ENCODE measurements around the gene SLC35A1. TPM values are rescaled to one million over a fixed set of nuclear protein-coding genes. Genes with fewer than 3 reads are reported as not detected.

SLC35A1 gene
- total and polyA plus RNA-seq, 2 donors (not counting 1 experiment from before 2014, with no cell fraction given) = 9.1 to 15.6 TPM

DNA sequence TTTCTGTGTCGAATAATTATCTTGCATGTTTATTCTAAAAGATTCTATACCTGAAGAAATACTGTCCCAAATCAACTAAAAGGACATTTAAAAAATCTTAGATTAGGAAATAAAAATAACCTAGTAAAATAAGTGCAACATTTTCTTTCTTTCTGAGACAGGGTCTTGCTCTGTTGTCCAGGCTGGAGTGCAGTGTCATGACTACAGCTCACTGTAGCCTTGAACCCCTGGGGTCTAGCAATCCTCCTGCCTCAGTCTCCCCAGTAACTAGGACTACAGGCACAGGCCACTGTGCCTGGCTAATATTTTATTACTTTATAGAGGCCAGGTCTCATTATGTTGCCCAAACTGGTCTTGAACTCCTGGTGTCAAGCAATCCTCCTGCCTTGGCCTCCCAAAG lies 68.3 kb downstream of the SLC35A1 start:
- H3K9ac ChIP-seq (ENCODE audit: low read length) = no peak overlapping the region
- ChIA-PET POLR2A (no interaction called here), CTCF (no interaction called here)
- H3K4me3 Mint-ChIP-seq = no peak overlapping the region
- H2AFZ ChIP-seq (ENCODE audit: insufficient read depth, low read depth, low read length, poor library complexity, severe bottlenecking) = no peak overlapping the region
- H3K9me3 Mint-ChIP-seq (ENCODE audit: insufficient read depth) = peaks cover 9% of the 10 kb centered on the region
- H3K4me2 ChIP-seq (replicated peaks; ENCODE audit: low read depth, low read length, poor library complexity, severe bottlenecking) = no peak overlapping the region
- H3K4me1 ChIP-seq (ENCODE audit: control insufficient read depth in 2 of 2, insufficient read depth in 2 of 2, low read length in 2 of 2) = peaks cover 8 to 12% of the 10 kb centered on the region in 2 donors
- WGBS (ENCODE audit: insufficient coverage) = no CpG with 5 or more reads among the region's 1 CpG
- H3K27me3 Mint-ChIP-seq = no peaks in the 10 kb centered on the region
- H3K27me3 ChIP-seq (replicated peaks in 1 of 4; ENCODE audit: control extremely low read depth in 1 of 4, control insufficient read depth in 3 of 4, insufficient read depth in 4 of 4, low read length in 3 of 4) = no peaks in the 10 kb centered on the region
- intact Hi-C loops (cut with micrococcal nuclease) = no loop called here
- peaks cover 17 to 42% of the 10 kb centered on the region in 2 experiments for H3K36me3 ChIP-seq (replicated peaks in 1 of 2; ENCODE audit: control extremely low read depth in 1 of 2, control insufficient read depth in 1 of 2, extremely low read depth in 1 of 2, insufficient read depth in 2 of 2, low read length in 1 of 2)
- no peaks in the 10 kb centered on the region for H3K79me2 ChIP-seq (ENCODE audit: control insufficient read depth, insufficient read depth, low read length)
- H3K27ac Mint-ChIP-seq = no peak overlapping the region
- H3K4me3 ChIP-seq (ENCODE audit: control extremely low read depth in 1 of 5, extremely low read depth in 1 of 5, insufficient read depth in 1 of 5, low read depth in 2 of 5, low read length in 4 of 5) = no peak overlapping the region
- no peak for DNase-seq
- no peak overlapping the region for H3K27ac ChIP-seq (ENCODE audit: low read length in 2 of 2)
- H4K20me1 ChIP-seq (ENCODE audit: control insufficient read depth, insufficient read depth, low read length, poor library complexity, severe bottlenecking) = no peaks in the 10 kb centered on the region
- no peak for ATAC-seq (ENCODE audit: low read depth)
- H3K4me1 Mint-ChIP-seq = peaks cover 17% of the 10 kb centered on the region
- TF ChIP-seq, protein P1, sequence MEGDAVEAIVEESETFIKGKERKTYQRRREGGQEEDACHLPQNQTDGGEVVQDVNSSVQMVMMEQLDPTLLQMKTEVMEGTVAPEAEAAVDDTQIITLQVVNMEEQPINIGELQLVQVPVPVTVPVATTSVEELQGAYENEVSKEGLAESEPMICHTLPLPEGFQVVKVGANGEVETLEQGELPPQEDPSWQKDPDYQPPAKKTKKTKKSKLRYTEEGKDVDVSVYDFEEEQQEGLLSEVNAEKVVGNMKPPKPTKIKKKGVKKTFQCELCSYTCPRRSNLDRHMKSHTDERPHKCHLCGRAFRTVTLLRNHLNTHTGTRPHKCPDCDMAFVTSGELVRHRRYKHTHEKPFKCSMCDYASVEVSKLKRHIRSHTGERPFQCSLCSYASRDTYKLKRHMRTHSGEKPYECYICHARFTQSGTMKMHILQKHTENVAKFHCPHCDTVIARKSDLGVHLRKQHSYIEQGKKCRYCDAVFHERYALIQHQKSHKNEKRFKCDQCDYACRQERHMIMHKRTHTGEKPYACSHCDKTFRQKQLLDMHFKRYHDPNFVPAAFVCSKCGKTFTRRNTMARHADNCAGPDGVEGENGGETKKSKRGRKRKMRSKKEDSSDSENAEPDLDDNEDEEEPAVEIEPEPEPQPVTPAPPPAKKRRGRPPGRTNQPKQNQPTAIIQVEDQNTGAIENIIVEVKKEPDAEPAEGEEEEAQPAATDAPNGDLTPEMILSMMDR (IDR thresholded peaks at IDR 0.05) = no peak
- no peak for TF ChIP-seq EZH2 (IDR thresholded peaks at IDR 0.05; ENCODE audit: borderline replicate concordance, insufficient read depth, low read depth, low read length, poor library complexity, severe bottlenecking)
- peaks cover 0 to 6% (median 4%) of the 10 kb centered on the region in 3 donors for H3K9me3 ChIP-seq (ENCODE audit: control extremely low read depth in 1 of 3, control insufficient read depth in 2 of 3, insufficient read depth in 1 of 3, low read length in 2 of 3)

DNA sequence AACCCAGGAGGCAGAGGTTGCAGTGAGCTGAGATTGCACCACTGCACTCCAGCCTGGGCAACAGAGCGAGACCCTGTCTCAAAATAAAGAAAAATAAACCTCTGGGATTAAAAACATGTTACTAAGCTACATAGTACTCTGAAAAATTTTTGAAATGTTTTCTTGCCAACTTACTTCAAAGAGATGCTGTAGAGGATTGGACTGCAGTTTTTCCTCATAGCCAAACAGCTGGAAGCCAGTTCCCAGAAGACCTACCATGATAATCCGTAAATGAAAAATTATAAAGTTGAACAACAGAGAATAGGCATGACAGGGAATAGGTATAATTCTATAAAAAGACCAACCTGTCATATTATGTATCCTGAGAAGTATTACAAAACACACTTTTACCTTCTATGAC lies 69.0 kb downstream of the SLC35A1 start:
- Histone ChIP-seq H3K36me3 (replicated peaks in 1 of 2; ENCODE audit: control extremely low read depth in 1 of 2, control insufficient read depth in 1 of 2, extremely low read depth in 1 of 2, insufficient read depth in 2 of 2, low read length in 1 of 2) (peaks cover 17 to 44% of the 10 kb centered on the region in 2 experiments), H4K20me1 (ENCODE audit: control insufficient read depth, insufficient read depth, low read length, poor library complexity, severe bottlenecking) (no peaks in the 10 kb centered on the region), H3K27ac (ENCODE audit: low read length in 2 of 2) (no peak overlapping the region), H3K4me2 (replicated peaks; ENCODE audit: low read depth, low read length, poor library complexity, severe bottlenecking) (no peak overlapping the region), H3K9ac (ENCODE audit: low read length) (no peak overlapping the region), H3K4me1 (ENCODE audit: control insufficient read depth in 2 of 2, insufficient read depth in 2 of 2, low read length in 2 of 2) (peaks cover 7 to 10% of the 10 kb centered on the region in 2 donors), H3K27me3 (replicated peaks in 1 of 4; ENCODE audit: control extremely low read depth in 1 of 4, control insufficient read depth in 3 of 4, insufficient read depth in 4 of 4, low read length in 3 of 4) (no peaks in the 10 kb centered on the region), H3K4me3 (ENCODE audit: control extremely low read depth in 1 of 5, extremely low read depth in 1 of 5, insufficient read depth in 1 of 5, low read depth in 2 of 5, low read length in 4 of 5) (no peak overlapping the region), H3K79me2 (ENCODE audit: control insufficient read depth, insufficient read depth, low read length) (no peaks in the 10 kb centered on the region), H3K9me3 (ENCODE audit: control extremely low read depth in 1 of 3, control insufficient read depth in 2 of 3, insufficient read depth in 1 of 3, low read length in 2 of 3) (peaks cover 0 to 6% (median 4%) of the 10 kb centered on the region in 3 donors), H2AFZ (ENCODE audit: insufficient read depth, low read depth, low read length, poor library complexity, severe bottlenecking) (no peak overlapping the region)
- DNase-seq (no peak), ATAC-seq (ENCODE audit: low read depth) (no peak)
- no peak for TF ChIP-seq EZH2 (IDR thresholded peaks at IDR 0.05; ENCODE audit: borderline replicate concordance, insufficient read depth, low read depth, low read length, poor library complexity, severe bottlenecking)
- TF ChIP-seq, protein P1 (IDR thresholded peaks at IDR 0.05) = no peak
- intact Hi-C loops (cut with micrococcal nuclease) = no loop called here
- Mint-ChIP-seq H3K27me3 (no peaks in the 10 kb centered on the region), H3K9me3 (ENCODE audit: insufficient read depth) (peaks cover 9% of the 10 kb centered on the region), H3K4me1 (peaks cover 16% of the 10 kb centered on the region), H3K4me3 (no peak overlapping the region), H3K27ac (no peak overlapping the region)
- CTCF ChIA-PET = interaction anchor here (1.1 kb wide), 1 partner anchor 12 kb away, joined by 3 read pairs; no protein-coding TSS in a partner anchor
- POLR2A ChIA-PET = no interaction called here
- no CpG with 5 or more reads among the region's 2 CpGs for WGBS (ENCODE audit: insufficient coverage)
